ENCODE data around the gene SLC35E2B.
"Not testable (repeated sequence)": the region's sequence is repeated elsewhere in the genome, so short reads cannot be mapped to it uniquely, and the experiment has no call there.

SLC35E2B gene

DNA sequence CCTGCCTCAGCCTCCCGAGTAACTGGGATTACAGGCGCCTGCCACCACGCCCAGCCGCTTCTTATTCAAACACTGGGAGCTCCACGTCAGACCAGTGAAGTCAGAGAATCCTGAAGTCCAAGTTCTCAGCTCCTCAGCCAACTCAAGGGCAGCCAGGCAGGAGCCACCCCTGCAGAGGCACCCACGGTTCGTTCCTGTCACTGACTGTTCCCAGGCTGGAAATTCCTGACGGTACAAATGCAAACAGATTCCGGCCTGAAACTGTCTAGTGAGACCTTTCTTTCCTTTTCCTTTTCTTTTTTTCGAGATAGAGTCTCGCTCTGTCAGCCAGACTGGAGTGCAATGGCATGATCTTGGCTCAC lies 11.7 kb downstream of the SLC35E2B start:
- TF ChIP-seq, protein P1, sequence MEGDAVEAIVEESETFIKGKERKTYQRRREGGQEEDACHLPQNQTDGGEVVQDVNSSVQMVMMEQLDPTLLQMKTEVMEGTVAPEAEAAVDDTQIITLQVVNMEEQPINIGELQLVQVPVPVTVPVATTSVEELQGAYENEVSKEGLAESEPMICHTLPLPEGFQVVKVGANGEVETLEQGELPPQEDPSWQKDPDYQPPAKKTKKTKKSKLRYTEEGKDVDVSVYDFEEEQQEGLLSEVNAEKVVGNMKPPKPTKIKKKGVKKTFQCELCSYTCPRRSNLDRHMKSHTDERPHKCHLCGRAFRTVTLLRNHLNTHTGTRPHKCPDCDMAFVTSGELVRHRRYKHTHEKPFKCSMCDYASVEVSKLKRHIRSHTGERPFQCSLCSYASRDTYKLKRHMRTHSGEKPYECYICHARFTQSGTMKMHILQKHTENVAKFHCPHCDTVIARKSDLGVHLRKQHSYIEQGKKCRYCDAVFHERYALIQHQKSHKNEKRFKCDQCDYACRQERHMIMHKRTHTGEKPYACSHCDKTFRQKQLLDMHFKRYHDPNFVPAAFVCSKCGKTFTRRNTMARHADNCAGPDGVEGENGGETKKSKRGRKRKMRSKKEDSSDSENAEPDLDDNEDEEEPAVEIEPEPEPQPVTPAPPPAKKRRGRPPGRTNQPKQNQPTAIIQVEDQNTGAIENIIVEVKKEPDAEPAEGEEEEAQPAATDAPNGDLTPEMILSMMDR (IDR thresholded peaks at IDR 0.05; ENCODE audit: low read depth, low read length, missing control alignments), result no peak
- in situ Hi-C loops (cut with HindIII; ENCODE audit: low sequenced_read_pairs), result no loop called here
- DNase-seq (ENCODE audit: low read depth), result no peak
- no peak overlapping the region for H3K4me3 ChIP-seq (ENCODE audit: low read depth, low read length)

DNA sequence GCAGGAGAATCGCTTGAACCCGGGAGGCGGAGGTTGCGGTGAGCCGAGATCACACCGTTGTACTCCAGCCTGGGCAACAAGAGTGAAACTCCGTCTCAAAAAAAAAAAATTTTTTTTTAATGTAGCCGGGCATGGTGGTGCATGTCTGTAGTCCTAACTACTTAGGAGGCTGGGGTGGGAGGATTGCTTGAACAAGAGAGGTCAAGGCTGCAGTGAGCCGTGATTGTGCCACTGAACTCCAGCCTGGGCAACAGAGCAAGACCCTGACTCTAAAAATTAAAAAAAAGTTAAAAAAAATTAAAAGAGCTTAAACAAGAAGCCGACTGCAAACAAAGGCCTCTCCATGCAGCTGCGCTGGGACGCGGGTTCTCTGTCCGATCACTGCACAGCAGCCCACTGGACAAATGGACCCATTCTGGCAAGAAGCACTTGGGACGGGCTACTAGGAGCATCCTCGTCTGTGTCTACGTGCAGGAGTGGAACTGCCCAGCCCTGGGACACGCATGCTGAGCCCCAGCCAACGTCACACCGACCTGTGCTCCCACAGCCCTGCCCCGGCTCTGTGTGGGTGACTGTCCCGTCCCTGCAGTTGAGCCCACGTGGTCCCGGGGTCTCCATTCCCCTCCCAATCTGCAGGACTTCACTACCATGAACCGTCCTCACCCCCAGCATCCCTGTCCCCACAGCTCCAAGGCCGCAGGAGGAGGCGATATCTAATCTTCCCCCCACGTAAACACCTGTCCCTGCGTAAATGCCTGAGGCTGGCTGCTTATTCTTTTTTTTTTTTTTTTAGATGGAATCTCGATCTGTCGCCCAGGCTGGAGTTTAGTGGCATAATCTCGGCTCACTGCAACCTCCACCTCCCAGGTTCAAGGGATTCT lies 12.3 kb downstream of the SLC35E2B start:
- no peak overlapping the region for H3K4me3 ChIP-seq (ENCODE audit: low read depth, low read length)
- TF ChIP-seq, protein P1 (IDR thresholded peaks at IDR 0.05; ENCODE audit: low read depth, low read length, missing control alignments), result no peak
- DNase-seq (ENCODE audit: low read depth), result no peak
- in situ Hi-C loops (cut with HindIII; ENCODE audit: low sequenced_read_pairs), result no loop called here

DNA sequence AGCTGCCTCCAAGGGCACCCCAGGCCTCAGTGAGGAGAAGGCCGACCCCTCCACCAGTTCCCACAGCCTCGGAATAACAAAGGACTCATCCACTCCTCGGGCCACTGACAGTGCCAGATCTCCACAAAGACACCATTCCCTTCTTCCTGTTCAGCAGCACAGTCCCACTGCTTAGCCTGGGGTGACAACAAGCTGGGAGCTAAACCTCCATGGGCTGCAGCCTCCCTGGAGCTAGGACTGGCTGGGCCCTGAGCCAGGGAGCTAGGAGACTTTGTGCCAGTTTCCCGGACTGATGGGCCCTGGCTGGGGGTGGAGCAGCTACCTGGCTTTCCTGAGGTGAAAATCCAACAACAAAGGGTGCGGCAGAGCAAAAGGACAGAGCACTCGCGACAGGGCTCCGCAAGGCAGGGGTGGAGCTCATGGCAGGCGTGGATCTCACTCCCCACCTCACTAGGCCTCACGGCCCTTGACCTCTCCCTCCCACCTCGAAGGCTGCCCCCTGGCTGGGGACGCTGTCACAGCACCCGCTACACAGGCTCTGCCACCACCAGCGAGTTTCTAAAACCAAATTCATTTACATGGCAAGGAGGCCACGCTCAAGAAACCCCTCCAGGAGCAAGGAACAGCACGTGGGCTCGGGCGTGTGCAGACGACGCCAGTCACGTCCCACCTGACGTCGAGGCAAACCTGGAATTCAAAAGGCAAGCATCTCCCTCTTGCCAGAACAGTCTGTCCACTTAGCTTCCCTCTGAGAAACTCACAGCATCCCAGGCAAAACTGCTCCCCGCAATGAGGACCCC lies 13.8 kb downstream of the SLC35E2B start:
- no peak for DNase-seq (ENCODE audit: low read depth)
- TF ChIP-seq, protein P1 (IDR thresholded peaks at IDR 0.05; ENCODE audit: low read depth, low read length, missing control alignments), result peak; percentile 29
- in situ Hi-C loops (cut with HindIII; ENCODE audit: low sequenced_read_pairs), result no loop called here
- no peak overlapping the region for H3K4me3 ChIP-seq (ENCODE audit: low read depth, low read length)

DNA sequence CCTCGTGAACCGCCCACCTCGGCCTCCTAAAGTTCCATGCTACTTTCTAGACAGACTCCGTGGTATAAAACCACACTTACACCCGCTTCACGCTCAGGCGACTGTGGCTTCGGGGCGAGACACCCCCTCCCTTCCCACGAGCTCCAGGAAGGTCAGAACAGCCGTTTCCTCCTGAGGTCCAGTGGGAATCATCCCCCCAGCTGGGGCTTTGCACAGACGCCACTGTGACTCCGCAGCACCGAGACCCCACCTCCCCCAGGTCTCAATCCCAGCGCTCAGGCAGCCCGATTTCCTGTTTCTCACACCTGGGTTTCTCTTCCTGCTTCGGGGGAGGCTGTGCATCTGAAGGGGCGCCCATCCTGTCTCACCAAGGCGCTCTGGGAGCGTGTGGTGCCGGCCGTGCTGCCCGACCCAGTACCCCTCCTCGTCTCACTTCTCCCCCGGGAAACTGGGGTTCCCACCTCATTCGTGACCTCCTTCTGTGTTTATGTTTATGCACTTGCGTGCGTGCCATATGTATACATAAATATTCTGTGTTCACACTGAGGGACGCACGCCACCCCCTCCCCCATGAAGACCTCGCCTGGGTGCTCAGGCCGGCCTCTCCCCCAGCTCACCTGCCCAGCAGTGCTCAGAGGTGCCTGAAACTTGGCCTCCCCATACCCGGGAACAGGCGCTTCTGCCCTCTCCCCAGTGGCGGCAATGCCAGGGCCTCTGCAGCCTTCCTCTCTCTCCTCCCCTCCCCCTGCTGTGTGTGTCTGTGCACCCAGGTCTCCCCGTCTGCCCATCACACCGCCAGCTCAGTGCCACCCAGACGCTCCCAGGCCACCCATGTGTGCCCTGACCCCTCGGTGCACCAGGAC lies 14.6 kb downstream of the SLC35E2B start:
- TF ChIP-seq, protein P1 (IDR thresholded peaks at IDR 0.05; ENCODE audit: low read depth, low read length, missing control alignments), result no peak
- DNase-seq (ENCODE audit: low read depth), result no peak
- no peak overlapping the region for H3K4me3 ChIP-seq (ENCODE audit: low read depth, low read length)
- in situ Hi-C loops (cut with HindIII; ENCODE audit: low sequenced_read_pairs), result no loop called here

DNA sequence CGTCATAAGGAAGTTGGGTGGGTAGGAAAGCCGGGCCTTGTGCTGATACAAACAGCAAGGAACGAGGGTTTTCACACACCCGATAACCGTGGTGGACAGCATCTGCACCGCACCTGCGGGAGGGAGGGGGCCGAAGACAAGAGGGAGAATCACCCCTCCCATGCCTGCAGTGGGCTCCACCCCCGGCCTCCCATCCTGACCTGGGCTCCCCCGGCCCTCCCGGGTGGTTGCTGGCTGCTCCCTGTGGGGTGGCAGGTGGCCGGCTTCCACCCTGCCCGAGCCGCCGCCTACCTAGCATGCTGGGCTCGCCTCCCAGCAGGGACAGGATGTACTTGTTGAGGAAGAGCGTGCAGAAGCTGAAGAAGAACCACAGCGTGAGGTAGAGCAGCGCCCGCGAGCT lies 16.5 kb downstream of the SLC35E2B start:
- in situ Hi-C loops (cut with HindIII; ENCODE audit: low sequenced_read_pairs); DNase-seq (ENCODE audit: low read depth); H3K4me3 ChIP-seq (ENCODE audit: low read depth, low read length): not testable (repeated sequence)

DNA sequence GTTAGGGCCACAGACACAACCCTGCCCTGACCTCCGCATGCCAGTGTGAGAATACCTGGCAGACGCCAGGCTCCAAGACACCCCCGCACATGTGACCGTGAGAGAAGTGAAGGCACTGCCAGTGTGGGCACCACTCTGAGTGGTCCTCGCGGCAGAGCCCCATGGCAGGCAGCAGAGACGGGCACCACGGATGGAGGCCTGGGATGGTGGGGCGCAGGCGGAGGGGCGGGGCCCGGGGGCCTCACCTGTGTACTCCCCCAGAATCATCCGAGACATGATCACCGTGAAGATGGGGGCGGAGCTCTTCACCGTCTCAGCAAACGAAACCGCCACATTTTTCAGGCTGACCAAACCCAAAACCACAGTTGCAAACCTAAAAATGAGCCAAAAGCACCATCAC lies 17.4 kb downstream of the SLC35E2B start:
- H3K4me3 ChIP-seq (ENCODE audit: low read depth, low read length); DNase-seq (ENCODE audit: low read depth); in situ Hi-C loops (cut with HindIII; ENCODE audit: low sequenced_read_pairs): not testable (repeated sequence)

DNA sequence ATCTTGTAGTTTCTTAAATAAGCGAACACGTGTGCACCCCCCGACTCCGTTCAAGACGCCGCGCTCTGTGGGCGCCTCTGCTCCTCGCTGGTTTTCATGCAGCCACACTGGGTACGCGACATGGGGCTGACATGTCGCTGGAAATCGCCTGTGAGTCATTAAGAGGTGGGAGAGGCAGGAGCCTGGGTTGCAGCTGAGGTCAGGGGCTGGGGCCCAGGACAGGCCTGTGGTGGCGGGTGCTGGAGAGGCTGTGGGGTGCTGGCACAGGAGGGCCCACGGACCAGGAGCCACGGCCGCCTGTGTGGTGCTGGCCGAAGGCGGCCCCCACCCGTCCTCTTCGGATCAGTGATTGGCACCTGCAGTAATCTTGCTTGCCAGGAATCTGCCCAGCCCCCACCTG lies 17.8 kb downstream of the SLC35E2B start:
- DNase-seq (ENCODE audit: low read depth); H3K4me3 ChIP-seq (ENCODE audit: low read depth, low read length); in situ Hi-C loops (cut with HindIII; ENCODE audit: low sequenced_read_pairs): not testable (repeated sequence)
